HG03159 (cell line): Measurements from ENCODE around the gene TUBA1C.

Experiments used
- ATAC-seq: cut with Tn5 transposase; IDR thresholded peaks from one replicate; pipeline ENCODE4 v1.9.1; 2021; ENCODE audit warnings: mild to moderate bottlenecking, moderate library complexity; ENCODE audit not compliant: unreplicated experiment

Gene TUBA1C

GRCh38 chr12:49264873-49265792 lies at the start of gene TUBA1C:
Gene TUBA1C, plus strand, starts transcription at chr12:49265082. Its CDS starts 100 bp downstream, at chr12:49265182.
- peak; percentile 86 for ATAC-seq

GRCh38 chr12:49219417-49220026 lies 45.4 kb upstream of the TUBA1C start:
- no peak for ATAC-seq

GRCh38 chr12:49220972-49221371 lies 43.9 kb upstream of the TUBA1C start:
- no peak for ATAC-seq

- no peak for ATAC-seq
These were observed 41.8 kb upstream of the TUBA1C start for GRCh38 chr12:49223122-49223521.

GRCh38 chr12:49223590-49224369 lies 41.1 kb upstream of the TUBA1C start:
- no peak for ATAC-seq

- ATAC-seq = no peak
These were observed 39.2 kb upstream of the TUBA1C start for GRCh38 chr12:49225576-49226166.

- ATAC-seq = no peak
These were observed 37.2 kb upstream of the TUBA1C start for GRCh38 chr12:49227713-49228112.

GRCh38 chr12:49228653-49229052 lies 36.2 kb upstream of the TUBA1C start:
- ATAC-seq = no peak

- ATAC-seq = no peak
These were observed 34.6 kb upstream of the TUBA1C start for GRCh38 chr12:49230176-49230804.

- no peak for ATAC-seq
These were observed 34.1 kb upstream of the TUBA1C start for GRCh38 chr12:49230805-49231194.

- no peak for ATAC-seq
These were observed 32.8 kb upstream of the TUBA1C start for GRCh38 chr12:49231878-49232655.

- ATAC-seq = no peak
These were observed 31.7 kb upstream of the TUBA1C start for GRCh38 chr12:49232940-49233841.

- no peak for ATAC-seq
These were observed 30.9 kb upstream of the TUBA1C start for GRCh38 chr12:49233842-49234526.

- ATAC-seq = no peak
These were observed 28.5 kb upstream of the TUBA1C start for GRCh38 chr12:49236423-49236822.

- no peak for ATAC-seq
These were observed 21.3 kb upstream of the TUBA1C start for GRCh38 chr12:49243631-49244030.

- no peak for ATAC-seq
These were observed 20.7 kb upstream of the TUBA1C start for GRCh38 chr12:49244176-49244575.

GRCh38 chr12:49251357-49251756 lies 13.5 kb upstream of the TUBA1C start:
- no peak for ATAC-seq

- ATAC-seq = no peak
These were observed 11.8 kb upstream of the TUBA1C start for GRCh38 chr12:49253033-49253623.
